Activated CD4-positive, alpha-beta T cell treated with anti-CD3 and anti-CD28 coated beads for 1 hour (primary cell): ENCODE results near the gene GPX1.
A peak's percentile ranks its signal among the peaks of the same experiment; 100 is the strongest.
"Not testable (repeated sequence)": the region's sequence is repeated elsewhere in the genome, so short reads cannot be mapped to it uniquely, and the experiment has no call there.

ENCODE experiments used
- DNase-seq: peaks from one replicate; pipeline ENCODE4 v3.0.0-alpha.2; 2020

The GPX1 gene

GRCh38 chr3:49357443-49358216 is 523 bp downstream of the GPX1 start:
- DNase-seq: peak; percentile 20

- not testable (repeated sequence) for DNase-seq
Measured at GRCh38 chr3:49357095-49357442, 1.1 kb downstream of the GPX1 start.

- no peak for DNase-seq
Measured at GRCh38 chr3:49352890-49353421, 5.2 kb downstream of the GPX1 start.

DNA sequence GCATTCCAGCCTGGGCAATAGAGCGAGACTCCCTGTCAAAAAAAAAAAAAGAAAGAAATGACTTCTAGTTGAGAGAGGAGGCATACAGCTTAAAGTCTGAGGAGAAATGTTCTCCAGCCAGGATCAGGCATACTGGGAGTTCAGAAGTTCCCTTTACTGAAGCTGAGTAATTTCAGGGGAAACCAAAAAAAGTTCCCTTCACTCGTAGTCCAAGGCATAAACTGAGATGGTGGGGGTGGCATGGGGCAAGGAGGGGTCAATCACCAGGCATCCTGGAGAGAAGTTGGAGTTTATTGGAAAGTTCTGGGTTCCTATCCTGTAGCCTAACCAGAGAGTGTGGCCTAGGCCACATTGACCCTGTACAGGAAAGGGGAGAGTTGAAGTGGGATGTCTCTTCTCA is 5.9 kb downstream of the GPX1 start:
- no peak for DNase-seq

GRCh38 chr3:49351521-49352011 is 6.6 kb downstream of the GPX1 start:
- DNase-seq: no peak

DNA sequence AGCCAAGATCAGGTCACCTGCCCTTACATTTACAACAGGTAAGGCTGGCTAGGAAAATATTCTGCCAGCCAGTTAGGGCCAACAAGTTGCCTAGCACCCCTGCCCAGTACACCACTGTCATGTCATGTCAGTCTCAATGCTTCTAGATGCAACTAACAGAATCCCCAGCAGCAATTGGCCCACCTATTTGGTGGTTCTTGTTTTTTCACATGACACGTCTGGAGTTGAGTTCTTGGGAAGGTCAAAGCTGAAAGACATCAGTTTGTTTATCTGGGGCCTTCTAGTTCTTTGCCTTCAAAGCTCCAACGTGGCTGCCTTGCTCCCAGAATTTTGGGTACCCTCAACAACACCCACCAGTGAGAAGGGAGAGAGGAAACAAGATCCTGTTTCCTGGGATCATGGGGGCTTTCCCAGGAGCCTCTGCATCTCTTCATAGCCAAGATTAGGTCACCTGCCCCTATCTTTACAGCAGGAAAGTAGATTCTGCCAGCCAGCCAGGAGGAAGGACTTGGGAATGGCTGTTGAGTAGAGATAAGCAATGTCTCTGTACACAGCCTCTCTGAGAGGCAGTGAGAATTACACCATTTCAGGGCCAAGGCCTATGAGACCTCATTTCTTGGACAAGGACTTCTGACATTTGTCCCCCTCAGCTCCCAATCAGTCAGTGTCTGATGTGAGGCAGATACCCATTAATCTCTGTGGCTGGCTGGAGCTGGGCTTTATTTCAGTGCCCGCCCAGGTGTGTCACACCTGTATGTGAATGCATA is 8.6 kb downstream of the GPX1 start:
- no peak for DNase-seq

DNA sequence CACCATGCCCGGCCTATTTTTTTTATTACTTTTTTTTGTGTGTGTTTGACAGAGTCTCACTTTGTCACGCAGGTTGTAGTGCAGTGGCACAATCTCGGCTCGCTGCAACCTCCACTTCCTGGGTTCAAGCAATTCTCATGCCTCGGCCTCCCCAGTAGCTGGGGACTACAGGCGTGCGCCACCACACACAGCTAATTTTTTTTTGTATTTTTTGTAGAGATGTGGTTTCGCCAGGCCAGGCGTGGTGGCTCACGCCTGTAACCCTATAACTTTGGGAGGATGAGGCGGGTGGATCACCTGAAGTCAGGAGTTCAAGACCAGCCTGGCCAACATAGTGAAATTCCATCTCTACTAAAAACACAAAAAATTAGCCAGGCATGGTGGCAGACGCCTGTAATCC is 9.8 kb downstream of the GPX1 start:
- DNase-seq: not testable (repeated sequence)

DNA sequence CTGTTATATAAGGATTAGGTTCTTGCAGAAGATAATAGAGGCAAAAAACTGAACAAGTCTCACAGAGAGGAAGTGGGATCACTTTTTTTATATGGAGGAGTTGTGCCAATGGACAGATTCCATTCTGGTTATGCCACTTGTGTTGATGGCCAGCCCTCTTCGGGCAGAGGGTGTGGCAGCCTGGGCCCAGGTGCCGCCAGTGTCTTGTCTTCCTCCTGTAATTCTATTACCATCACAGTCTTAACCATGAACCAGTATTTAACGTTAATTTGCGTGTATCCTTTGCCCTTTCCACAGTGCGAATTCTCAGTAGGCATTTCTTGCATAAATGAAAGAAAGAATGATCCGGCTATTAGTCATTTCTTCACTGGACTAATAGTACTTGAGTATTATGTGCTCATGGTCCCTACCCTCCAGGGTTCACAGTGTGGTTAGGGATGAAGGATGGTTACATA is 11.3 kb downstream of the GPX1 start:
- no peak for DNase-seq

DNA sequence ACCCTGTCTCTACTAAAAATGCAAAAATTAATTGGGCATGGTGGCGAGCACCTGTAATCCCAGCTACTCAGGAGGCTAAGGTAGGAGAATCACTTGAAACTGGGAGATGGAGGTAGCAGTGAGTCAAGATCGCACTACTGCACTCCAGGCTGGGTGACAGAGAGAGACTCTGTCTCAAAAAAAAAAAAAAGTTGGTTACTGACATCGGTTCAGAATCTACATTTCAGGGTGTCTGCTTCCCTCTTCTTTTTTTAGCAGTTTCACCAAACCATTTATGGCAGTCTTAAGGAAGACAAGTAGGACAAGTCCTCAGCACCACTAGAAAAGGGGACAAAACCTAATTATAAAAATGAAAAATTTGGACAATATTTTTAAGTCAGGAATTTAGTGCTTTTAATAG is 15.0 kb downstream of the GPX1 start:
- no peak for DNase-seq

GRCh38 chr3:49341996-49342395 is 16.2 kb downstream of the GPX1 start:
- DNase-seq: no peak

- peak; percentile 88 for DNase-seq
Measured at GRCh38 chr3:49339941-49340800, 18.0 kb downstream of the GPX1 start, which contains the start of gene USP4. Gene USP4 (minus strand): TSS chr3:49340053. CDS start chr3:49340024, 29 bp downstream.

GRCh38 chr3:49339581-49339940 is 18.6 kb downstream of the GPX1 start:
- peak; percentile 15 for DNase-seq

- no peak for DNase-seq
Measured at GRCh38 chr3:49333916-49334633, 24.1 kb downstream of the GPX1 start.

DNA sequence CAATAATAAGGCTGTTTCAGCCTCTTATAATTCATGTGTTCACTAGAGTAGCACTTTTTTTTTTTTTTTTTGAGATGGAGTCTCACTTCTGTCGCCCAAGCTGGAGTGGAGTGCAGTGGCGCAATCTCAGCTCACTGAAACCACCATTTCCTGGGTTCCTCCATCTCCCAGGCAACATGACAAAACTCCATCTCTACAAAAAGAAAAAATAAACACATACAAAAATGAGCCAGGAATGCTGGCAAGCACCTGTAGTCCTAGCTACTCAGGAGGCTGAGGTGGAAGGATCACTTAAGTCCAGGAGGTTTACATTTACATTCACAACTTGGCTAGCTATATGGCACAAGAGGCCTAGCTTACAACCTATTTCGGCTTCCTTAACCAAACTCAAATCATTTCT is 25.1 kb downstream of the GPX1 start:
- DNase-seq: no peak

DNA sequence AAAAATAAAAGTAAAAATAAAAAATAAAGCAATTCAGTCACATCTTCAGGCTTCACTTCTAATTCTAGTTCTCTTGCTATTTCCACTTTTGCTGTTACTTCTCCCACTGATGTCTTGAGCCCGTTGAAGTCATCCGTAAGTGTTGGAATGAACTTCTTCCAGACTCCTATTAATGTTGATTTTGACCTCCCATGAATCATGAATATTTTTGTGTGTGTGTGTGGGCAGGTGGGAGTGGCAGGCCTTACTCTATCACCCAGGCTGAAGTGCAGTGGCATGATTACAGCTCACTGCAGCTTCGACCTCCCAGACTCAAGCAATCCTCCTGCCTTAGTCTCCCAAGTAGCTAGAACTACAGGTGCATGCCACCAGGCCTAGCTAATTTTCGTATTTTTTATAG is 29.0 kb downstream of the GPX1 start:
- DNase-seq: no peak

GRCh38 chr3:49328350-49328749 is 29.8 kb downstream of the GPX1 start:
- not testable (repeated sequence) for DNase-seq

GRCh38 chr3:49327485-49327884 is 30.7 kb downstream of the GPX1 start:
- no peak for DNase-seq

- DNase-seq: no peak
Measured at GRCh38 chr3:49324768-49325167, 33.4 kb downstream of the GPX1 start.

- DNase-seq: no peak
Measured at GRCh38 chr3:49316696-49317457, 41.3 kb downstream of the GPX1 start.

DNA sequence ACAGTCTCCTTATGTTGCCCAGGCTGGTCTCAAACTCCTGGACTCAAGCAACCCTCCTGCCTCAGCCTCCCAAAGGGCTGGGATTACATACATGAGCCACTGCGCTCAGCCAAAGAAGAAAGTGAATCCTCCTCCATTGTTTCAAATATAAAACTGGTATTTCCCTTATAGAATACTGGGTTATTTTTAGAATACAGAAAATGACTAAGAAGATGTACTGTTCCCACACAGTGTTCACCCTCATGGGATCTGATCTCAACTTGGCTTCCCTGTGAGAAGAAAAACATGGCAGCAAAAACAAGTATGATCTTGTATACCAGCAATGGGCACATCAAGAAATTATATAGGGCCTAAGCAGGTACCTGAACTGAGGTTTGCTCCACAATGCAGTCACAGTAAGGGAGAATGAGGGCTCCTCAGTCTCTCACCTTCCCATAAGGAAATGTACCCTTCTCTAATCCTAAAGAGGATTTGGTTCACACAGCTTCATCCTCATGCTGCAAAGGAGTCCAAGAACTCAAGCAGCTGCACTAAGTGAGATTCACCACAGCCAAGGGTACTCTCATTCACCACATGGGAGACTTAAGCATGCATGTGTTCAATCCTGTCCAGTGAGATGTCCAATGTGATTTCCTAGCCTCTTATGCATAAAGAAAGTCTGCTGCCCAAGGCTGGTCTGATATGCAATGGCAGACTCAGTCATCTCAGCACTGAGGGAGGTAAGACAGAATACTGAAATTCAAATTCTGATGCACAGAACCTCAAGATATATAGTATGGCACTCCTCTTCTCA is 44.1 kb downstream of the GPX1 start:
- DNase-seq: no peak

DNA sequence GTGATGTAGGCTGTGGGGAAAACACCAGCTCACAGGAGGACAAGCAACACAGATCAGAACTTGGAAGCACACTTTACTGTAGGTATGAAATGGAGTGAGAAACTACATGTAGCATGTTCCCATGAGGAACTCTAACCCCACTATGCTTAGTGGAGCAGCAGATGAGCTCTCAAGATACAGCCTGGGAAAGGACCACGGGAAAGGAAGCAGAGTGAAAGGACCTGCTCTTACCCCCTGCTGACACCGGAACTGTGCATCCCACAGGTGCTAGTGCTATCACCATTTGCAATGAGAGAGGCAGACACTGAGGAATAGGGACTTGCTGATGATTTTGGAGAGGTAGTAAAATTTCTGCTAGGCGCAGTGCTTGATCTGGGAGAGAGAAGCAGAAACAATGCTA is 46.9 kb downstream of the GPX1 start:
- no peak for DNase-seq
